ENCODE measurements around the gene CD63.
"Not testable (repeated sequence)": the region's sequence is repeated elsewhere in the genome, so short reads cannot be mapped to it uniquely, and the experiment has no call there.

Gene CD63

GRCh38 chr12:55728939-55729818, at the start of gene CD63:
CD63 (minus strand) TSS chr12:55729009; CDS start chr12:55728341, 668 bp downstream.
- DNase-seq: peak; percentile 77 to 91

GRCh38 chr12:55777856-55778255, 49.0 kb upstream of the CD63 start:
- DNase-seq: no peak

- DNase-seq: no peak
Measured at GRCh38 chr12:55771736-55772135, 42.9 kb upstream of the CD63 start.

- no peak for DNase-seq
Measured at GRCh38 chr12:55767156-55767555, 38.3 kb upstream of the CD63 start.

- no peak for DNase-seq
Measured at GRCh38 chr12:55765736-55766290, 37.0 kb upstream of the CD63 start.

- DNase-seq: no peak
Measured at GRCh38 chr12:55762646-55763045, 33.8 kb upstream of the CD63 start.

- DNase-seq: no peak
Measured at GRCh38 chr12:55760663-55761062, 31.9 kb upstream of the CD63 start.

GRCh38 chr12:55758575-55758974, 29.8 kb upstream of the CD63 start:
- not testable (repeated sequence) for DNase-seq

GRCh38 chr12:55757701-55758100, 28.9 kb upstream of the CD63 start:
- no peak for DNase-seq

GRCh38 chr12:55755246-55755645, 26.4 kb upstream of the CD63 start:
- DNase-seq: no peak

- DNase-seq: no peak
Measured at GRCh38 chr12:55748230-55748993, 19.6 kb upstream of the CD63 start.

- no peak for DNase-seq
Measured at GRCh38 chr12:55746913-55747231, 18.1 kb upstream of the CD63 start.

GRCh38 chr12:55746174-55746912, 17.5 kb upstream of the CD63 start:
- no peak for DNase-seq

- peak; percentile 89 to 97 for DNase-seq
Measured at GRCh38 chr12:55745361-55746173, 16.8 kb upstream of the CD63 start.

- no peak for DNase-seq
Measured at GRCh38 chr12:55744340-55745030, 15.7 kb upstream of the CD63 start.

- DNase-seq: peak in 1 of 2 experiments; percentile 72
Measured at GRCh38 chr12:55743406-55744339, 14.9 kb upstream of the CD63 start.

- peak; percentile 47 to 84 for DNase-seq
Measured at GRCh38 chr12:55742719-55743405, 14.1 kb upstream of the CD63 start, which contains the start of gene GDF11. GDF11 (plus strand) TSS chr12:55743122; CDS start chr12:55743317, 195 bp downstream.

GRCh38 chr12:55741931-55742680, 13.3 kb upstream of the CD63 start:
- DNase-seq: peak in 1 of 2 experiments; percentile 23

- no peak for DNase-seq
Measured at GRCh38 chr12:55739025-55739378, 10.2 kb upstream of the CD63 start.

All from NCI-H526 (cell line).